Pancreas (tissue), 10 donors: ENCODE measurements around the gene CAPZB. TPM values are rescaled to one million over a fixed set of nuclear protein-coding genes. Genes with fewer than 3 reads are reported as not detected.
A peak's percentile ranks its signal among the peaks of the same experiment; 100 is the strongest.

Experiments used
- ATAC-seq, 4 donors: fragments of 200-7000 bp; cut with Tn5 transposase; one replicate each; pipeline versions ENCODE4 v1.8.0 to v1.9.1; 2020; ENCODE audit warnings: mild to moderate bottlenecking in 4 of 4, moderate library complexity in 4 of 4
- DNase-seq, 6 donors: peaks; one replicate each; pipeline ENCODE4 v3.0.0-alpha.2; 2020
- FAIRE-seq: peaks from 2 replicates; lab custom pipeline; 2012; peaks lifted over from hg19 to GRCh38; lab: Jason Lieb, UNC
- H3K27ac ChIP-seq, 4 donors: fragments of 200-600 bp; sonication (generic); 1 replicate in 3 of 4; 2 replicates in 1 of 4; pipeline versions ENCODE4 v1.5.0 to v1.8.0; 2020
- H3K27me3 ChIP-seq, 4 donors: fragments of 200-600 bp; one replicate each; pipeline ENCODE4 v1.8.0; 2021
- H3K36me3 ChIP-seq, 3 donors: fragments of 200-600 bp; sonication (generic) in 1 of 3; one replicate each; pipeline versions ENCODE4 v1.5.0 to v1.8.0; 2020 to 2021
- H3K4me1 ChIP-seq, 3 donors: fragments of 200-600 bp; one replicate each; pipeline ENCODE4 v1.8.0; 2021
- H3K4me3 ChIP-seq, 4 donors: fragments of 200-600 bp; sonication (generic) in 2 of 4; one replicate each; pipeline versions ENCODE4 v1.5.0 to v1.8.0; 2020 to 2021
- H3K9me3 ChIP-seq, 4 donors: fragments of 200-600 bp; one replicate each; pipeline ENCODE4 v1.8.0; 2021
- CTCF ChIP-seq, 4 donors: fragments of 200-600 bp; sonication (generic) in 3 of 4; IDR thresholded peaks; one replicate each; pipeline versions ENCODE4 v1.5.0 to v1.8.0; 2021; ENCODE audit warnings: antibody characterized with exemption in 4 of 4
- WGBS, 2 donors: extraction: QIAGEN DNeasy Blood & Tissue Kit; methylation state at CpG; one replicate each; pipeline ENCODE4 v1.1.7; 2013; 5-methylcytosine and 5-hydroxymethylcytosine counted together
- intact Hi-C, 3 donors: fragments of 100-400 bp; cut with DNase I; formaldehyde crosslinking; loops; one replicate each; pipeline versions ENCODE4 v1.11.1 to v1.14.2; 2022
- polyA plus RNA-seq, 2 donors: library from polyadenylated mRNA; stranded (reverse); fragments of 200-250 nt; gene quantifications; one replicate each; pipeline ENCODE4 v1.2.3, GENCODE V29; 2013
- total RNA-seq, 6 donors: library from RNA; stranded (reverse); fragmentation: NEBNext Ultra II Directional in 4 of 6; extraction: Animal tissue kit (Norgen Biotek cat#: 25700) in 4 of 6; gene quantifications; one replicate each; pipeline versions ENCODE4 v1.2.1 to v1.2.4, GENCODE V29; 2021 to 2023
- donor health status: healthy with polysubstance abuse.
- donor health status: DM: no; HTN: no; CAD: no; lungs with moderate emphysema.
- donor health status: DM: no; HTN: no; CAD: no.
- donor health status: control.
- donor health status: control.
- donor health status: Bipolar disorder and iron deficiency.
- donor health status: DM: yes; HTN: yes; CAD: no.
- donor health status: DM: no; HTN: no; CAD: no.
- donor health status: DM: no; HTN: no; CAD: no.
- donor health status: DM: yes; HTN: yes; CAD: no.

CAPZB gene
- total and polyA plus RNA-seq, 8 donors, result 43.2 to 124 (median 74.9) TPM

- intact Hi-C loops, result no loop called here
Observed at GRCh38 chr1:19443326-19443725, 42.0 kb downstream of the CAPZB start.

GRCh38 chr1:19442154-19443096 lies 42.9 kb downstream of the CAPZB start:
- 73 to 77% methylated on average over 22 of the region's 22 CpGs for WGBS, 2 donors
- Histone ChIP-seq H3K4me3 (no peak overlapping the region), H3K9me3 (no peaks in the 10 kb centered on the region), H3K27me3 (no peaks in the 10 kb centered on the region), H3K27ac (peak overlapping the region in 1 of 4 donors; percentile 22), H3K4me1 (peaks cover 0 to 16% (median 14%) of the 10 kb centered on the region in 3 donors), H3K36me3 (no peaks in the 10 kb centered on the region)
- DNase-seq (no peak), ATAC-seq (no peak), FAIRE-seq (no peak)
- TF ChIP-seq CTCF (IDR thresholded peaks at IDR 0.05), result no peak
- intact Hi-C loops, result no loop called here

More at GRCh38 chr1:19443326-19443725, 42.0 kb downstream of the CAPZB start:
- no peaks in the 10 kb centered on the region for H3K36me3 ChIP-seq
- no peak overlapping the region for H3K27ac ChIP-seq
- no peaks in the 10 kb centered on the region for H3K9me3 ChIP-seq
- no peak for TF ChIP-seq CTCF (IDR thresholded peaks at IDR 0.05)
- H3K4me1 ChIP-seq, result peaks cover 0 to 14% (median 12%) of the 10 kb centered on the region in 3 donors
- DNase-seq, result no peak
- no peak overlapping the region for H3K4me3 ChIP-seq
- no peak for ATAC-seq
- 83 to 87% methylated on average over 4 of the region's 4 CpGs for WGBS, 2 donors
- no peak for FAIRE-seq
- H3K27me3 ChIP-seq, result no peaks in the 10 kb centered on the region

DNA sequence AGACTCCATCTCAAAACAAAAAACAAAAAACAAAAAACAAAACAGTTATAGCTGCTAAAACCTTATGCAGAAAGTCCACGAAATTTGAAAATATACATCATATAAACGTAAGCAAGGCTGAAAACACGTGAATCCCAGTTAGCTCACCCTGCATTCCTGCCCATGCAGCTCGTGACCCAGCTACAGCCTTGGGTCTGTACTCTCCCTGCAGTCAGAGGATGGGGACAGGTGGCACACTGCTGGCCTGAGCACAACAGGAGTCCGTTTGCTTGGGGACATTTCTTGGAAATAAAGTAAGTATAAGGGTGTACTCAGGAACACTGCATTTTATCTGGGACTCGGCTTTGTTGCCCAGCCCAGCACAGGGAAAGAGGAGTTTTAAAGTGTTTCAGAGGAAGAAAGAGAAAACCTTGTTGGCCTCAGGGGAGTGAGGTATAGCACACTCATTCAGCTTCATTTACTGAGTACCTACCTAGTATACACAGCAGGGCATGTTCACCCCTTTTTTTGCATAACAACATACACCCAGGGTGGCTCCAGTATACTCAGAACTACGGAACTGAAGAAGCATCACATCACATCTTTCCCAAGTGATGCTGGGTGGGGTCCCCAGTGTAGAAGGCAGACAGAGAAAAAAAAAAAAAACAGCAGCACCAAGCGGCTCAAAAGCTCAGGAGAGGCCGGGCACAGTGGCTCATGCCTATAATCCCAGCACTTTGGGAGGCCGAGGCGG lies 44.1 kb downstream of the CAPZB start:
- DNase-seq, result no peak
- FAIRE-seq, result no peak
- H3K9me3 ChIP-seq, result no peaks in the 10 kb centered on the region
- no peaks in the 10 kb centered on the region for H3K27me3 ChIP-seq
- no peak overlapping the region for H3K27ac ChIP-seq
- 92 to 94% methylated on average over 11 of the region's 11 CpGs for WGBS, 2 donors
- no peak for ATAC-seq
- H3K4me3 ChIP-seq, result no peak overlapping the region
- no peaks in the 10 kb centered on the region for H3K36me3 ChIP-seq
- intact Hi-C loops, result no loop called here
- H3K4me1 ChIP-seq, result peaks cover 0 to 22% (median 20%) of the 10 kb centered on the region in 3 donors
- TF ChIP-seq CTCF (IDR thresholded peaks at IDR 0.05), result no peak

DNA sequence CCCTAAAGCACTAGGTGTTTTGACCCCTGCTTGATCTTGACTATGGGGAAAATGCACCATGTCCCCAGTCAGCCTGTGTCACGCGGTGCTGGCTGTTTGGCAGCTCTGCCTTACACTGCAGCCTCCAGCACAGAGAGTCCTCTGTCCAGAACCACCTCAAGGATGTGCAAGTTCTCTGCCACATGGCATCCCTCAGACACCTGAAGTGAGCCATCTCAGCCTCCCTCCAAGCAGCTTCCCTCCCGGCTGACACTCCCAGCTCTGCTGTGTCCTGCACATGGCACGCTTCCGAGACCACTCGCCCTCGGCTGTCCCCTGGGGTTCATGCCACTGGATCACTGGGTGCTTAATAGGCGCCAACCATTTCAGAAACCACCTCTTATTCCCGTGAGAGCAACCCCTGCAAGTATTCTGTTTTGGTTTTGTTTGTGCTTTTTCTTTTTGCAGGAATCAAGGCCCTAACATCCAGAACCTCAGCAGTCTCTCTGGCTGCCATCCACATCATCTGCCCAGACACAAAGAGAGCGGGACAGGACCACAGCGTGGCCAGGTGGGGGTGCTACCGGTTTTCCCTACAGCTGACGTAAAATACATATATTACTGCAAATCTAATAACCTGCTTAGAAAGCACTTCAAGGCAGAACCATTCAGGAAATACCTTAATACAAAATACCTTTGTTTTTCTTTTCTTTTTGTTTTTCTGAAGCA lies 45.7 kb downstream of the CAPZB start:
- H3K27ac ChIP-seq, result peak overlapping the region in 1 of 4 donors; percentile 11
- peaks cover 0 to 25% (median 11%) of the 10 kb centered on the region in 3 donors for H3K4me1 ChIP-seq
- no peaks in the 10 kb centered on the region for H3K27me3 ChIP-seq
- no peak overlapping the region for H3K4me3 ChIP-seq
- no peaks in the 10 kb centered on the region for H3K9me3 ChIP-seq
- DNase-seq (no peak), FAIRE-seq (no peak), ATAC-seq (no peak)
- WGBS, 2 donors, result 77 to 82% methylated on average over 13 of the region's 13 CpGs
- intact Hi-C loops, result no loop called here
- TF ChIP-seq CTCF (IDR thresholded peaks at IDR 0.05), result no peak
- H3K36me3 ChIP-seq, result no peaks in the 10 kb centered on the region
